NCI-H1105 treated with DMSO at 0.1 percent for 48 hours (cell line): ENCODE data around the gene HIPK2.

ENCODE experiments used
- DNase-seq: peaks from one replicate; lab custom pipeline; 2025; lab: John Stamatoyannopoulos, UW

The HIPK2 gene

GRCh38 chr7:139586286-139586685, 191.5 kb downstream of the HIPK2 start:
- DNase-seq, result no peak

DNA sequence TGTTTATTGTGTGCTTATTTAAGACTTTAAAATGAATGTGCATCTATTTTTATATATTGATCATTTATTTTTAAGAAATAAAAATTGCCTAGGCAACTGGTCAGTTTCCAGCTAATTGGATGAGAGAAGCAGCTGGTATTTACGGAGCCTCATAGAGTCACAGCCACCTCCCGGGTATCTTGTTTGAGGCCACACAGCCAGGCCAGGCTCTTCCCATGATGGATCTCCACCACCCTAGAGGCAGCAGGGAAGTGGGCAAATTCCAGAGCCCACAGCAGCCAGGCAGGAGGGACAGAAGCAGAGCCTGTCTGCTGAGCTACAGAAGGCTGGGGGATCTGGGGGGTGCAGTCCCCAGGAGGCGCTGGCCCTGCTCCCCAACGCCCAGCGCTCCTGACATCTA, 192.8 kb downstream of the HIPK2 start:
- no peak for DNase-seq

- DNase-seq, result no peak
Observed at GRCh38 chr7:139583826-139584553, 193.8 kb downstream of the HIPK2 start.

DNA sequence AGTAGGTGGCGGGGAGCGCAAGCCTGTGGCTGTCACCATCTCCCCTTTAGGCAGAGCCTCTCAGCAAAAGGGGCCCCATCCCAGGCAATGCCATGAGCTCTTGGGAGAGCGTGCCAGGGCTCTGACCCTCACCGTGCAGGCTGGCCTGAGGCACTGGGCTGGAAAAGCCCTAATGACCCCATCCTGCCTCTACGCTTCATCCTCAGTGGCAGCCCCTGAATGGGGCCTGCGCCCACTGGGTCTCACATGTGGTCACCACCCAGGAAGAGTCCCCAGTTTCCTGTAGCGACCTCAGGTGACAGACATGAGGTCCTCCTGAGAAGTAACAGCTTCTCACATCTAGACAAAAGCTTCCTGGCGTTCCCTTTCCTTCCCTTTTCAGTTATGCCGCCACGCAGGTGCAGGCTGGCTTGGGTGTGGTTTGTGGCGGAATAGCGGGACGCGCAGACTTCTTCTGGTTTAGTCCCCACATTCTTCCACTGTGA, 195.1 kb downstream of the HIPK2 start:
- DNase-seq, result no peak

- no peak for DNase-seq
Observed at GRCh38 chr7:139582130-139582650, 195.6 kb downstream of the HIPK2 start.

DNA sequence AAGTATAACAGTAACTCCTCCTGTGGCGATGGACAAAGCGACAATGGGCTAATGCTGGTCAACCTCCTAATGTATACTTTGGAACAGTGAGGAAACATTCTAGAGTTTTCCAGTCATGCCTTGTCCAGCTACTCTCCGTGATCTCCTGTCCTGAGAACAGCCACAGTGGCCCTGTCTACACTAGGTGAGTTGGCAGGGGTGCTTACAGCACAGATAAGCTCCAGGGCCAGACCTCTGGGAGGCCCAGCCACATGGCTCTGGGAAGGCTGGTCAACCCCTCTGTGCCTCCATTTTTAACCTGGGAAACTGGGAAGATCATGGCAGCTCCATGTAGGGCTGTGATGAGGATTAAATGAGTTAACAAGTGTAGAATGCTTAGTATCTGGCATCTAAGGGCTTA, 197.4 kb downstream of the HIPK2 start:
- DNase-seq, result no peak

DNA sequence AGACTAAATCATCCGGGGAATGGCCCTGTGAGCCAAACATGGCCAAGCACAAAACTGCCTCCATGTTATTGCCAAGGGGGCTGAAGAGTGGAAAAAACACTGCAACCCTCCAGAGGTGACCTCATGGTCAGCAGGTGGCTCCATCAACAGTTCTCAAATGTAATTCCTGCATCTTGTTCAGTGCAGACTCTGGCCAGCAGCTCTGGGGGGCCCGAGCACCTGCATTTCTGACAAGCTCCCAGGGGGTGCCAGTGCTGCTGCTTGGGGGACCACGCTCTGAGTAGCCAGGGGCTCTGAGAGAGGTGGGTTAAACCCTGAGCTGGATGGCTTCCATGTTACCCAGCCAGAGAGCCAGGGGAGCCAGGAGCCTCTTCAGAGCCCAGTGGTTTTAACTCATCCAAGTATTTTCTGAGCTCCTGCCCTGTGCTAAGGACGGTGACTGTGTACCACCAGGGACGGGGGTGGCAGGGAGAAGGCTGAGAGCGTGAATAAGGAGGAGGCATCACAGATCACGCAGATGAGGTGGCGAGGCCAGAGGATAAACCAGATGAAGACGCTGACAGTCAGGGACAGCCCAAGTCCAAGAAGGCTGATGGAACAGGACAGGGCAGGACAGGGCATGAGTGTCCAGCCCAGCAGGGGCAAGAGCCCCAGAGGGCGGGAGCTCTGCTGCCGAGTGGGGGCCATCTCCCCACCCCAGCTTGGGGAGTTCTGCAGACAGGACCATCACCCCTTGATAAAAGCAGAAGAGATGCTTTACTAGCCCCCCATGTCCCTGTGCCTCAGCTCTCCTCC, 201.4 kb downstream of the HIPK2 start:
- DNase-seq, result no peak

- DNase-seq, result no peak
Observed at GRCh38 chr7:139575338-139575680, 202.5 kb downstream of the HIPK2 start.

GRCh38 chr7:139574618-139575337, 203.0 kb downstream of the HIPK2 start:
- no peak for DNase-seq

DNA sequence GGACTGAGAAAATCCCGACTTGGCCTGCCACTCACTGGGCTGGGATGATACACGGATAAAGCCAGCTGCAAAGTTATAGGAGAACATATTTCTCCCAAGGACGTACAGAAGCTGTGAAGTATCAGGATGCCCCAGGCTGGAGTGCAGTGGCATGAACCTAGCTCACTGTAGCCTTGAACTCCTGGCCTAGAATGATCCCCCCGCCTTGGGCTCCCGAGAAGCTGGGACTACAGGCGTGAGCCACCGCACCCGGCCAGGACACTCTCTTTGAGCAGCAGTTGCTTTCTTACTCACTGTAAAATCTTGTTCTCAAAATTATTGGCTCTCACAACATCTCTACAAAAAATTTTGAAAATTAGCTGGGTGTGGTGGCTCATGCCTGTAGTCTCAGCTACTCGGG, 203.9 kb downstream of the HIPK2 start:
- no peak for DNase-seq

DNA sequence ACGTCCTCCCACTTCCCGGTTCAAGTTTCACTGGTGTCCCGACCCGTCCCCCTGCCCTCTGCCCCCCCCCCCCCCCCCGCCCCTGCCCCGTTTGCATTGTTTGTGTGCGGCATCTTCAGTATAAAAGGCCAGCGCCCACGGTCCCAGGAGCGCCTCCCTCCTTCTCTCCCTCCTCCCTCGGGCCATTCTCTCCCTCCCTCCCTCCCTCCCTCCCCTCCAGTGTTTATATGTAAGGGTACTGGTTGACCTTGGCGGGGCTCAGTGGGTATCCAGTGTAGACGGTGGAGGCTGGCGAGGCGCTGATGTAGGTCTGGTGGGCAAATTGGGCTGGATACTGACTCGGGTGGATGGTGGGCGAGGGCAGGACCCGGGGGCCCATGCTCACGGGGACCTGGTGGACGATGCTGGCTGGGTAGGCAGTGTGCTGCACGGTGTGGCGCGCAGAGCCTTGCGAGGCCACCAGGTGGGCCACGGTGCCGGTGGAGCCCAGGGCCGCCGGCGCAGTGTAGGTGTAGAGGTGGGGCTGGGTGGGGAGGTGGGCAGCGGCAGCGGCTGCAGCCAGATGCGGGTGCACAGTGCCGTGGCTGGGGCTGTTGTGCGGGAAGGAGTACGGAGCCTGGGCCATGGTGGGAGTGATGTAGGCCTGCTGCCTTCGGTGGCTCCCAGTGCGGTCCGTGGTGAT, 205.0 kb downstream of the HIPK2 start:
- no peak for DNase-seq

GRCh38 chr7:139572071-139572470, 205.7 kb downstream of the HIPK2 start:
- DNase-seq, result no peak

DNA sequence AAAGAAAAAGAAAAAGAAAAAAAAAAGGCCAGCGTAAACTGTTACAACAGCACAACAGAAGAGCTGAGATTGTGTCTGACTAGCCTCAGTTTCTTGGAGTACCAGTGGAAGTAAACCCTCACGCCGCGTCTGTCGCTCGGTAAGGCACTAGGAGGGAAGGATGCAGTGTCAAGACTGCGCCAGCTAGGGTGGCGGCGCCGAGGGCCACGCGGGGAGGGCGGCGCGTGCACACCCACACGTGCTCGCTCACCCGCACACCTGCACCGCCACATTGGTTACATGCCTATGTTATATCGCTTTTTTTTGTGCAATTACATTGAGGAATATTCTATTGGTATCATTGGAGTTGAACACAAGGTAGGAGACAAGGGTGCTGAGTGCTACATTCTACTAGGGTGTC, 206.1 kb downstream of the HIPK2 start:
- no peak for DNase-seq

DNA sequence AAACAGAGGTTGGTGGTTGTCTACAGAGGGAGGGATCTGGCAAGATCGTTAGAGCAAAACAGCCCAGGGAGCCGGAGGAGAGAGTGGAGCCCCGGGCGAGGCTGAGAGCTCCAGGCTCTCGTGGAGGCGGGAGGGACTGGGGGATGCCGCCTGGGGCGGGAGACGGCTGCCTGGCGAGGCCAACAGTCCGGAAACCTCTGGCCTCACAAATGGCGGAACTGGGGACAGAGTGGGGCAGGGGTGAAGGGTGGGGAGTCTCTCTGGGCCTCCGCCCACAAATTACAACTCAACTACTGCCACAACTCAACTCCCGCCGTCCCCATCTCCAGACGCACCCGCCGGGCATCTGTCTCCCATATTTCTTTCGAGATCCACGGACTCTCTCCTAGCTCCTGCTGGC, 206.6 kb downstream of the HIPK2 start:
- DNase-seq, result no peak

DNA sequence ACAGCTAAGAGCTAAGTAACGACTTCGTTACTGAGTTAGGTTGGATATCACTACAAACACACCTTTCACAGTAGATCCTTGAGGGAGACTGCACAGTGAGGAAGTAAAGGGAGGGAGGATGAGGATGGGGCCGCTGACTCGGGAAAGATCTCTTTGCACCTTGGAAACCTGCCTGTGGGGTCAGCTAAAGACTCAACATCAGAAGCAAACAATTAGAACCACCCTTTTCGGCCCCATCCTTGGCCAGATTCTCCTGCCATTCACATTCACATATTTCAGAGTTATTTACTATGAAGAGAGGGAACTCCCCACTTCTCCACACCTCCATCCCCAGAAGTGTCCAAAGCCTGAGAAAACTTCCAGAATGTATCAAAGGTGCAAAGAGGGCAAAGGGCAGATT, 207.2 kb downstream of the HIPK2 start:
- DNase-seq, result no peak

GRCh38 chr7:139570119-139570518, 207.7 kb downstream of the HIPK2 start:
- no peak for DNase-seq

GRCh38 chr7:139568813-139569490, 208.8 kb downstream of the HIPK2 start:
- DNase-seq, result no peak

DNA sequence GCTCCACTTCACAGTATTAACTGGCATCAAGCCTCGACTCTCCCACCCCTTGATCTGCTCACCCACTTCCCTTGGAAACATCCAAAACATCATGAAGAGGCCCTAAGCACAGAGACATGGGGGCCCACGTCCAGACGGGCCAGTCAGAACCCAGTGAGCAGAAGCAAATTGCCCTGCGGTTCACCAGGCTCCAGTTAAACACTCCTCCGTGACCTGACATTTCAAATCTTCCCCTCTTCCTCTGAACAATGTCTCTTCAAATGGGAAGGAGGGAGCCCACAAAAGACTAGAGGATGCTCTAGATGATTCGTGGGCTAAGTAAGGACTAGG, 209.5 kb downstream of the HIPK2 start:
- no peak for DNase-seq

DNA sequence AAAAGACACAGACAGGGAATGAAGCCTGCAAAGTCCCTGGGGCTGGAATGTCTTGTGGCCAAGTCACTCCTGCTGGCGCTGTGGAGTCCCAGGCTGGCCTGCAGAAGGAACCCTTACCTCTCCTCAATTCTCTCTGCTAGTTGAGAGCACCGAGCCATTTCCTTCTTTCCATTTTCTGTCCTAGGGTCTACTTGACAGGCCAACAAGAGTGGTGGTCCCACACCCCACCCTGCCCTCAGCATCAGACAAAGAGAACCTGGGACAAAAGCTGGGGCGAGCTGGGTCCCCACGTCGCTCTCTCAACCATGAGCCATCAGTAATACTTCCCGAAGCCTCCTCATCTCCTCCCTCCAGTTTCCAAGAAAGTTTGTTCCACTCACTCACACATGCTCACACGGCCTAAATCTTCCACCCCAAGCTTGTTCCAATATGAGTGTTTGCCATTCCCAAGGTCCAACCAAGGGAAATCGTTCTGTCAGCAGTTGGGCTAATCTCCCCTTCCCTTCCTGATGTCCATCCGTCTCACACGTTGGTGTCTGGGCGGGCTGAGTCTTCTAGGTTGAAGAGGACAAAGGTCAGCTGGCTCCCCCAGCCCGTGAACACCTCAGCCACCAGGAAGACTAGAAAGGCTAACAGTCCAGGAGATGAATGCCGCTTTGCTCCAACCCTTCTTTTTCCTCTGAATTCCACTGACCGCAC, 210.0 kb downstream of the HIPK2 start:
- DNase-seq, result no peak

DNA sequence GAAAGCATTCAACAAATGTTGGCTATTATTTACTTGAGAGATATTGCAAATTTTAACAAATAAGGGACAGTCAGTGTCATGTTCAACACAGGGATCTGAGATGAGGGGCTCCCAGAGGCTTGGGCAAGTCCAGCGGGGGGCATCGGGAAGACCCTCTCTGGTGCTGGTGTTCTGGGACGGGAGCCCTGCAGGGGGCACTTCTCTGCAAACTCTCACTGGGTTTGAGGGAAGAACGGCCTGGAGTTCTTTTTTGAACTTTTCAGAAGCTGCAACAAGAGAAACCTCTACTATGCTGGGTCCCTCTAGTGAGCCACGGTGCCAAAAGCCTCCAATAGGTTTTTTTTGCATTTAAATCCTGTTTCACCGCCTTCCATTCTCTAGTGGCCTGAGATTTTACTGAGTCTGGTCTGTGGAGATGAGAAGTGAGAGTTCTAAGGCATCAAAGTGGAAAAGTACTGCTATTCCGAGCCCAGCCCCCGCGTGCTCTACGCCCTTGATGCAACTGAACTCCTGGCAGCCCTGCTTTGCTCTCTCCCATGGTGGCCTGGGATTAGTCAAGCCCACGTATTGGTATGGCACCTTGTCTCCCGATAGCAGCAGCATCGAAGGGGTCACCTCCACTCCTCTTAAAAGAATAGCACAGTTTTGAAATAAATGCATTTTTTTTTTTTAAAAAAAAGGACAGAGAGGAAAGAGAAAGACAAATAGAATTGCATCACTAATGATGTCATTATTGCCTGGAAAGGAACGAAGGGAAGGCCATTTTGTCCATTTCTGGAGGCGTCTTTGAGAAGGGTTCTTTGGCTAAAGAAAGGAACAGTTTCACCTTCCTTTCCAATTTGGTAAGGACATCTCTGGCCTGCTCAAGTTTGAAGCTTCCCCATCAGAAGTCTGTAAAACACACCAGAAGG, 210.8 kb downstream of the HIPK2 start:
- no peak for DNase-seq
